Glutamatergic neuron (in vitro differentiated cells): ENCODE data around the gene PAK4. TPM values are rescaled to one million over a fixed set of nuclear protein-coding genes. Genes with fewer than 3 reads are reported as not detected.

Source experiments
- DNase-seq: peaks from one replicate; pipeline ENCODE4 v3.0.0; 2022
- H3K27ac Mint-ChIP-seq: one replicate; pipeline ENCODE4 v1.8.0; 2020; ENCODE audit warnings: mild to moderate bottlenecking, mixed read lengths, inconsistent platforms; ENCODE audit not compliant: unreplicated experiment
- H3K27me3 Mint-ChIP-seq: one replicate; pipeline ENCODE4 v1.8.0; 2020; ENCODE audit warnings: mild to moderate bottlenecking, moderate library complexity, mixed read lengths, inconsistent platforms; ENCODE audit not compliant: unreplicated experiment
- H3K36me3 Mint-ChIP-seq: one replicate; pipeline ENCODE4 v1.8.0; 2020; ENCODE audit warnings: mild to moderate bottlenecking, mixed read lengths, inconsistent platforms; ENCODE audit not compliant: unreplicated experiment
- H3K4me1 Mint-ChIP-seq: one replicate; pipeline ENCODE4 v1.8.0; 2020; ENCODE audit warnings: mild to moderate bottlenecking, low read depth, mixed read lengths, inconsistent platforms; ENCODE audit not compliant: unreplicated experiment
- H3K4me3 Mint-ChIP-seq: one replicate; pipeline ENCODE4 v1.8.0; 2020; ENCODE audit warnings: mild to moderate bottlenecking, mixed read lengths, inconsistent platforms; ENCODE audit not compliant: unreplicated experiment
- H3K9me3 Mint-ChIP-seq: one replicate; pipeline ENCODE4 v1.8.0; 2020; ENCODE audit warnings: mild to moderate bottlenecking, moderate library complexity, mixed read lengths, inconsistent platforms; ENCODE audit not compliant: unreplicated experiment
- total RNA-seq: library from RNA; stranded (reverse); fragmentation: NEBNext Ultra II Directional; extraction: Animal tissue kit (Norgen Biotek cat#: 25700); gene quantifications from one replicate; pipeline ENCODE4 v1.2.1, GENCODE V29; 2021; ENCODE audit not compliant: unreplicated experiment
- TF ChIP-seq, protein P1 (sequence below): fragments of 200-600 bp; sonication (generic); IDR thresholded peaks from one replicate; pipeline ENCODE4 v1.5.0; 2021; ENCODE audit not compliant: partially characterized antibody, unreplicated experiment

Gene PAK4
- total RNA-seq, 1 donor from 2014 or later, result 52.5 TPM

DNA sequence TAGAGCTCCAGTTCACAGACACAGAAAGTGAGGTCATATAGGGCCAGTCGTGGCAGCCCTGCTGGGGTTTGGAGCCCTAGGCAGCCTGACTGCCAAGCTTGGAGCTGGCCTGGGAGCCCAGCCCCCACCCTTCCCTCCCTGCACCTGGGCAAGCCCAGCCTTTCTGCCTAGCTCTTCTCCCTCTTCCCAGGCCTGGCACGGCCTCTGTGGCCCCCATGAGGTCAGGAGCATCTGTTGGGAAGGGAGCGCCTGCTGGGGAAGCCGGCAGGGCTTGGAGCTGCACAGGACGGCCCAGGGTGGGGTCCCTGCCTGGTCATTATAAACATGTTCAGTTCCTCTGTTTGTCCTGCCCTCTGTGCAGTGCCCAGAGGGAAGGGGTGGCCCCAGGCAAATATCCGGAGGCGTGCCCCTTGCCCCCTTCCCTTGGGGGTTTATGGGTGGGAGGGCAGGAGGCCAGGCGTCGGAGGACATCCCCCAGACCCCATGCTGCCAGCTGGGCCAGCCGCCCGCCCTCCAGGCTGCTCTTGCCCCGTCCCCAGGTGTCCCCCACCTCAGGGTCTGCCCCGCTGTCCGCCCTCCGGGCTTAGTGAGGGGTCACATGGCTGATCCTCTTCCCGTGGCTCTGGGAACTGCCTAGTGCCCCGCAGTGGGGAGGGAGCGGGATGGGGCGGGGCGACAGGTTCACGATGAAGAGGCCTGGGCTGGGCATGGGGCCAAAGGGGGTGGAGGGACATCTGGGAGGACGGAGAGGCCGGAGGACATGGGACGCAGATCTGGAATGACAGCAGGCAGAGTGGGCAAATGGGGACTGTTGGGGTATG is 41.2 kb downstream of the PAK4 start:
- peaks cover 4% of the 10 kb centered on the region for H3K27me3 Mint-ChIP-seq
- H3K4me1 Mint-ChIP-seq, result peaks cover 12% of the 10 kb centered on the region
- no peak overlapping the region for H3K4me3 Mint-ChIP-seq
- H3K27ac Mint-ChIP-seq, result no peak overlapping the region
- DNase-seq, result no peak
- peaks cover 1% of the 10 kb centered on the region for H3K9me3 Mint-ChIP-seq
- TF ChIP-seq, protein P1, sequence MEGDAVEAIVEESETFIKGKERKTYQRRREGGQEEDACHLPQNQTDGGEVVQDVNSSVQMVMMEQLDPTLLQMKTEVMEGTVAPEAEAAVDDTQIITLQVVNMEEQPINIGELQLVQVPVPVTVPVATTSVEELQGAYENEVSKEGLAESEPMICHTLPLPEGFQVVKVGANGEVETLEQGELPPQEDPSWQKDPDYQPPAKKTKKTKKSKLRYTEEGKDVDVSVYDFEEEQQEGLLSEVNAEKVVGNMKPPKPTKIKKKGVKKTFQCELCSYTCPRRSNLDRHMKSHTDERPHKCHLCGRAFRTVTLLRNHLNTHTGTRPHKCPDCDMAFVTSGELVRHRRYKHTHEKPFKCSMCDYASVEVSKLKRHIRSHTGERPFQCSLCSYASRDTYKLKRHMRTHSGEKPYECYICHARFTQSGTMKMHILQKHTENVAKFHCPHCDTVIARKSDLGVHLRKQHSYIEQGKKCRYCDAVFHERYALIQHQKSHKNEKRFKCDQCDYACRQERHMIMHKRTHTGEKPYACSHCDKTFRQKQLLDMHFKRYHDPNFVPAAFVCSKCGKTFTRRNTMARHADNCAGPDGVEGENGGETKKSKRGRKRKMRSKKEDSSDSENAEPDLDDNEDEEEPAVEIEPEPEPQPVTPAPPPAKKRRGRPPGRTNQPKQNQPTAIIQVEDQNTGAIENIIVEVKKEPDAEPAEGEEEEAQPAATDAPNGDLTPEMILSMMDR, result no peak
- H3K36me3 Mint-ChIP-seq, result no peaks in the 10 kb centered on the region

DNA sequence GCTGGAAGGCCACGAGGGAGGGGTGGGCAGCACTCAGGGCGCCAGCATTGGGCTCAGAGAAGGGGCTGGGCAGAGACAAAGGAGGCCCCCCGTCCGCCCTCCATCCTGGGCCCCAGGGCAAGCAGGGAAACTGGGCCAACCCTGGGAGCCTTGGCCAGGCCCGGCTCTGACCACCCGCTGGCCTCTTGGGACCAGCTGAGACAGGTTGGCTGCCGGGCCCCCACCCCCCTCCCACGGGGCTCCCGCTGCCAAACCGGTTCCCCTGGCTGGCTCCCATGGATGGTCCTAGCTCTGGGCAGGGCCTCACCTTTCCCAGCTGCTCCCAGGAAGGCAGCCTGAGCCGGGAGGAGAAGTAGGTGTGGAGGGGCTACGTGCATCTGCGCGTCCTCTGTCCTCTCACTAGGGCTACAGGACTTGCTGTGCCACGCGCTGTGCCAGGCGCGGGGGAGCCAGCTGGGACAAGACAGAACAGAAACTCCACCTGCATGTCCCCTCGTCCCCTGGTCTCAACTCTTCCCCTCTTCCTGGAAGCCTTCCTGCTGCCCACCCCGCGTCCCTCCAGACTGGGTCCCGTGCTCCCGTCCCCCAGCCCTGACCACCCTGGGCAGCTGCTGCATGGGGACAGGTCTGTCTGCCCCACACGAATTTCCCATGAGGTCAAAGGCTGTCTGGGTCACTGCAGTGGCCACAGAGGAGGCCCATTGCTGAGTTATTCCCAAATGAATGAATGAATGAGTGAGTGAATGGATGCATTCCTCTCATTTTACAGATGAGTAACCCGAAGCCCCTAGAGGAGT is 42.1 kb downstream of the PAK4 start:
- Mint-ChIP-seq H3K4me3 (no peak overlapping the region), H3K9me3 (peaks cover 2% of the 10 kb centered on the region), H3K36me3 (no peaks in the 10 kb centered on the region), H3K4me1 (peaks cover 10% of the 10 kb centered on the region), H3K27me3 (peaks cover 2% of the 10 kb centered on the region), H3K27ac (no peak overlapping the region)
- TF ChIP-seq, protein P1, result no peak
- DNase-seq, result no peak

DNA sequence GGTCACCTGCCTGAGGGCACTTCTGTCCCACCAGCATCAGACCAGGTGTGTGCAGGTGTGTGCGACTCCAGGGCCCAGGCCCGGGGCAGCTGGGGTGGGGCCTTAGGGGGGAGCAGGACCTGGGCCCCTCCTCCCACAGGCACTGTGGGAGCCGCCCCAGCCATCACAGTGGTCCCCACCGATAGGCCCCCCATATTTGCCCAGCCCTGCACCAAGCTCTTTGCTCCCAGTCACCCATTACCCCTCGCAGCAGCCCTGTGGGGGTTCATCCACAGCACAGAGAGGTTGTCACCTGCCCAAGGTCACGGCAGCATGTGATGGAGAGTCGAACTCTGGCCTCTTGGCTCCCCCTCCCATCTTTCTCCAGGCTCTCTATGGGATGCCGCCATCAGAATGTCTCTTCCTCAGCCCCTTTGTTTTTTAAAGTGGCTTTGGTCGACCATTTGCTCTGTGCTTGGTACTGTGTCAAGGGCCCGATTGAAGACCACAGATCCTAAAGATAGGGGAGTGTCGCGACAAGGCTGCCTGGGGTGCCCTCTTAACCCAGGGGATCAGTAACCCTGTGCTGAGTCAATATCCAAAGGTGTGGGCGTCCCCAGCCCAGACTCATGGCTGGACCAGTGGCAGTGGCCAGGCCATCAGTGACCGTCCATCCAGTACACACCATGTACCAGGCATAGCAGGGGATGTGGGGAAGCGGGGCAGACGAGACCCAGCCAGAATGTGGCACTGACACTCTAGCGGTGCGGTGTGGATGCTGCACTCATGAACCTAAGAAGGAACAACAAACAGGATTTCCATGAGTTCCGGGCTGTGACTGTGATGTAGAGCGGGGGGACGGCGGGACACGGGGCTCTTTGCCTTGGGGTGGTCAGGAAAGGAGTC is 42.9 kb downstream of the PAK4 start:
- Mint-ChIP-seq H3K27me3 (peaks cover 2% of the 10 kb centered on the region), H3K4me1 (peaks cover 3% of the 10 kb centered on the region), H3K36me3 (no peaks in the 10 kb centered on the region), H3K4me3 (no peak overlapping the region), H3K9me3 (peaks cover 4% of the 10 kb centered on the region), H3K27ac (no peak overlapping the region)
- TF ChIP-seq, protein P1, result no peak
- DNase-seq, result no peak

DNA sequence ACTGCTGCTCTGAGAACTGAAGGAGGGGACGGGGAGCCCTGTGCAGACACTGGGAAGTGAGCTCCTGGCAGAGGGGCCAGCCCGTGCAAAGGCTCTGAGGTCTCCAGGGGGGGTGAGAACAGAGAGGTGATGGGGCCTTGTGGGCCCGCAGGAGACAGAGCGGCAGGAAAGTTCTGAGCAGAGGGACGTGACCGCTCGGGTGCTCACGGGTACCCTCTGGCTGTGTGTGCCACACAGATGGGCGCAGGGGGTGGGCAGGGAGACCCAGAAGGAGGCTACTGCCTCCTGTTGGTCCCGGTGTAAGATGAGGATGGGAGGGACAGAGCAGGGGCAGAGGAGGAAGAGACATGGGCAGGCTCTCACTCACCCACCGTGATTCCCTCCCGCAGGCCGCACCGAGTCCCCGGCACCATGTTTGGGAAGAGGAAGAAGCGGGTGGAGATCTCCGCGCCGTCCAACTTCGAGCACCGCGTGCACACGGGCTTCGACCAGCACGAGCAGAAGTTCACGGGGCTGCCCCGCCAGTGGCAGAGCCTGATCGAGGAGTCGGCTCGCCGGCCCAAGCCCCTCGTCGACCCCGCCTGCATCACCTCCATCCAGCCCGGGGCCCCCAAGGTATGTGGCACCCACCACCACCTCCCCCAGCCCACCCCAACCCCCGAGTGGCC is 43.7 kb downstream of the PAK4 start:
- TF ChIP-seq, protein P1, result no peak
- H3K36me3 Mint-ChIP-seq, result no peaks in the 10 kb centered on the region
- peaks cover 2% of the 10 kb centered on the region for H3K4me1 Mint-ChIP-seq
- H3K4me3 Mint-ChIP-seq, result no peak overlapping the region
- no peak overlapping the region for H3K27ac Mint-ChIP-seq
- peaks cover 4% of the 10 kb centered on the region for H3K9me3 Mint-ChIP-seq
- peaks cover 2% of the 10 kb centered on the region for H3K27me3 Mint-ChIP-seq
- no peak for DNase-seq
